Measurements from ENCODE around the gene ST3GAL5. TPM values are rescaled to one million over a fixed set of nuclear protein-coding genes. Genes with fewer than 3 reads are reported as not detected.

Gene ST3GAL5
- total and polyA plus RNA-seq, 7 donors, result 2.8 to 24.2 (median 16.1) TPM

- H3K9me3 ChIP-seq, result no peaks in the 10 kb centered on the region
- TF ChIP-seq EP300 (IDR thresholded peaks at IDR 0.05) (no peak), POLR2AphosphoS5 (IDR thresholded peaks at IDR 0.05) (no peak), CTCF (IDR thresholded peaks at IDR 0.05) (no peak), POLR2A (IDR thresholded peaks at IDR 0.05) (no peak)
- DNase-seq, result peak; percentile 36
- peaks cover 0 to 50% (median 46%) of the 10 kb centered on the region in 4 donors for H3K4me1 ChIP-seq
- H3K27me3 ChIP-seq, result no peaks in the 10 kb centered on the region
- H3K4me3 ChIP-seq, result no peak overlapping the region
- intact Hi-C loops (cut with DNase I), result no loop called here
- WGBS, 2 donors, result 84 to 89% methylated on average over 13 of the region's 13 CpGs
- peak overlapping the region in 1 of 4 donors; percentile 82 for H3K27ac ChIP-seq
- H3K36me3 ChIP-seq, result no peaks in the 10 kb centered on the region
Measured at GRCh38 chr2:85797263-85797660, 91.5 kb downstream of the ST3GAL5 start.

DNA sequence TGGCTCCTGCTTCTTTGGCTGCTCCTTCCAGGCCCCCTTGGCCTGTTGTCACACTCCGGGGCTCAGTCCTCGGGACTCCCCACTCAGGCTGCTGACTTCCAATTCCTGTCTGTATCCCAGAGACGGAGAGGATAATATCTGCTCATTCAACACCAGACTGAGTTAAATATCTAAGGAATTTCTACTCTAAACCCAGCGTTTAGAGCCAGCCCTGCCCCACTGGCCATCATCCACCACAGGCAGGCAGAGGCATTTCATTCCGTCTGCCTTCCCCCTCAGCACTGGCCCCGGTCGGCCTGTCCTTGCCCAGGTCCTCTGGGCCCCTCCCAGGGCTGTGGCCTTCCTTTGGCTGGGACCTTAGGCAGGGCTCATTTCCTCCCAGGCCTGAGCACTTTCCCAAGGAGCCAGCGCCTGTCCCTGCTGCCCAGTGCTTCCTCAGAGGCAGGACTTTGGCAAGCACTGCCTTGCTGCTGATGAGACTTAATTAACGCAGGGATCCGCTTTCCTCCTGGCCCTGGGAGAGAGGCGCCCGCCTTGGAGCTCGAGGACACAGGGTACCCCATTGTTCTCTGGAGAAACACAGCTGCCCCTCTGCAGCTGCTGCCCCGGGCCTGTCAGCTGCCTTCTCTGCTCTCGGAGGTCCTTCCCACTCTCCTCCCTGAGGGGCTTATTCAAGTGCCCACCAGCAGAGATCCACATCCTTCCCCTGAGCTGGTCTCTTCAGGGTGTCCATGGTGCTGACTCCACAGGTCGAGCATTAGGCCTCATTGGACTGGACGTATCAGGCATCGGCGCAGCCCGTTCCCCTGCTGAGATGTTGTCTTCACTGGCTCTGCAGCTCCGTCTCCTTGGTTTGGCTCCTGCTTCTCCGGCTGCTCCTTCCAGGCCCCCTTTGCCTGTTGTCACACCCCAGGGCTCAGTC is 92.2 kb downstream of the ST3GAL5 start:
- WGBS, 2 donors, result 81 to 82% methylated on average over 22 of the region's 22 CpGs
- peak; percentile 72 for DNase-seq
- TF ChIP-seq EP300 (IDR thresholded peaks at IDR 0.05) (no peak), POLR2A (IDR thresholded peaks at IDR 0.05) (no peak), POLR2AphosphoS5 (IDR thresholded peaks at IDR 0.05) (no peak), CTCF (IDR thresholded peaks at IDR 0.05) (no peak)
- intact Hi-C loops (cut with DNase I), result no loop called here
- Histone ChIP-seq H3K4me3 (no peak overlapping the region), H3K36me3 (no peaks in the 10 kb centered on the region), H3K9me3 (no peaks in the 10 kb centered on the region), H3K27me3 (no peaks in the 10 kb centered on the region), H3K27ac (peak overlapping the region; percentile 0 to 82 (median 50)), H3K4me1 (peaks cover 0 to 56% (median 47%) of the 10 kb centered on the region in 4 donors)

DNA sequence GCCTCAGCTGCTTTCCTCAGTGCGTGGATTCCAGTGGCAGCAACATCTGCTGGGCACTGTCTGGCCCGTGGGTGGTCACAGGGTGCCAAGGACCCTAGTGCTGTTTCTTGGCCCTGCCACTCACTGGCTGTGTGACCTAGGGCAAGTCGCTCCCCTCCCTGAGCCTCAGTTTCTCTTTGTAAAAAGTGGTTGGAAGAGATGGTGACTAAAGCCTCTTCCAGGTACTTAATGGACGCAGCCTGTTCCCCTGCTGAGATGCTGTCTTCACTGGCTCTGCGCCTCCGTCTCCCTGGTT is 92.8 kb downstream of the ST3GAL5 start:
- 88 to 90% methylated on average over 6 of the region's 6 CpGs for WGBS, 2 donors
- Histone ChIP-seq H3K4me3 (no peak overlapping the region), H3K9me3 (no peaks in the 10 kb centered on the region), H3K4me1 (peaks cover 0 to 57% (median 47%) of the 10 kb centered on the region in 4 donors), H3K36me3 (no peaks in the 10 kb centered on the region), H3K27ac (peak overlapping the region; percentile 0 to 82 (median 50)), H3K27me3 (no peaks in the 10 kb centered on the region)
- intact Hi-C loops (cut with DNase I), result no loop called here
- TF ChIP-seq CTCF (IDR thresholded peaks at IDR 0.05), result no peak
- TF ChIP-seq POLR2A (IDR thresholded peaks at IDR 0.05), result no peak
- TF ChIP-seq POLR2AphosphoS5 (IDR thresholded peaks at IDR 0.05), result no peak
- no peak for TF ChIP-seq EP300 (IDR thresholded peaks at IDR 0.05)
- no peak for DNase-seq

DNA sequence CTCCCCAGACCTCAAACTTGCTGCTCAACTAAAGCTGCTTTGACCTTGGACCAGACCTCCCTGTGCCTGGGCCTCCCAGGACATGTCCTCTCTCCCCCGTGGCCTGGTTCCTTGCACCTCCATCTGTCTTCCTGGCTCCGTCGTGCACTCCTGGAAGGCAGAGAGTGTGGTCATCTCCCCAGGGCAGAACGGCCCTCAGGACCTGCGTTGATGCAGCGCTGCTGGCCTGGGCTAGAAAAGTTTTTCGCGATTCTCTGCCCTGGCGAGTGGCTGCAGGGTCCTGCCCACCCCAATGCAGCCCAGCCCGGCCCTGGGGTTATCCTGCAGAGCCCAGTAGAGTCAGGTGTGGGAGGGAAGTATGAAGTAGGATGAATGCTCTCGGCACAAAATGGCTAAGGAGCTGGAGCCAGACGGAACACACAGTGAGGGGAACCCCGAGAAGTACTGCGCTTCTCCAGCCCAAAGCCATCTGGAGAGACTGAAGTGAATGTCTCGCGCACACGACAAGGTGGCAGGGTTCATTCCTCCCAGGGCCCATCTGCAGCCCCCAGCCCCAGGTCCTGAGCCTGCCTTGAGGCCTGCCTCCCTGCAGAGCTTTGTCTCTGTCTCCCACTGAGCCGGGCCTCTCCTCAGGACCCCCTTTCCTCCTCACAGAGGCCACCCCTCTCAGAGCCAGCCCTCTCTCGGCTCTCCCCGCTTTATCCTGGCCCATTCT is 93.3 kb downstream of the ST3GAL5 start:
- intact Hi-C loops (cut with DNase I), result no loop called here
- no peak for TF ChIP-seq POLR2A (IDR thresholded peaks at IDR 0.05)
- TF ChIP-seq EP300 (IDR thresholded peaks at IDR 0.05), result no peak
- no peak for TF ChIP-seq POLR2AphosphoS5 (IDR thresholded peaks at IDR 0.05)
- DNase-seq, result peak; percentile 59

More for the DNA sequence above, 93.3 kb downstream of the ST3GAL5 start:
- peak overlapping the region; percentile 0 to 82 (median 50) for H3K27ac ChIP-seq
- H3K4me3 ChIP-seq, result no peak overlapping the region
- H3K9me3 ChIP-seq, result no peaks in the 10 kb centered on the region
- H3K27me3 ChIP-seq, result no peaks in the 10 kb centered on the region
- peaks cover 0 to 57% (median 47%) of the 10 kb centered on the region in 4 donors for H3K4me1 ChIP-seq
- H3K36me3 ChIP-seq, result no peaks in the 10 kb centered on the region
- WGBS, 2 donors, result 87 to 89% methylated on average over 20 of the region's 20 CpGs

Measured in sigmoid colon (tissue), 7 donors.